Thoracic aorta (tissue), 2 donors: Measurements from ENCODE around the gene C11orf91. TPM values are rescaled to one million over a fixed set of nuclear protein-coding genes. Genes with fewer than 3 reads are reported as not detected.
"Not testable (repeated sequence)": the region's sequence is repeated elsewhere in the genome, so short reads cannot be mapped to it uniquely, and the experiment has no call there.

Experiments
- ATAC-seq: fragments of 150-250 bp; one replicate; pipeline ENCODE4 v1.8.0; 2017; ENCODE audit warnings: low read depth; ENCODE audit not compliant: insufficient number of reproducible peaks, low FRiP score
- DNase-seq: peaks from one replicate; pipeline ENCODE4 v3.0.0-alpha.2; 2020; ENCODE audit warnings: low spot score
- H3K27ac ChIP-seq, 2 donors: fragments of 200-600 bp; sonication (generic); 1 replicate in 1 of 2; 2 replicates in 1 of 2; pipeline ENCODE4 v1.5.1; 2016; ENCODE audit warnings: mild to moderate bottlenecking in 2 of 2, moderate library complexity in 2 of 2
- H3K27me3 ChIP-seq: fragments of 200-600 bp; sonication (generic); replicated peaks from 2 replicates; pipeline ENCODE4 v1.6.0; 2016; ENCODE audit warnings: mild to moderate bottlenecking; ENCODE audit not compliant: insufficient read depth
- H3K36me3 ChIP-seq: fragments of 200-600 bp; sonication (generic); one replicate; pipeline ENCODE4 v1.5.1; 2016
- H3K4me1 ChIP-seq, 2 donors: fragments of 200-600 bp; sonication (generic); 1 replicate in 1 of 2; 2 replicates in 1 of 2; pipeline versions ENCODE4 v1.5.1 to v1.6.0; 2016; ENCODE audit warnings: low read depth in 2 of 2, mild to moderate bottlenecking in 1 of 2; ENCODE audit not compliant: control insufficient read depth in 1 of 2
- H3K4me3 ChIP-seq: fragments of 200-600 bp; sonication (generic); 2 replicates; pipeline ENCODE4 v1.5.1; 2016; ENCODE audit warnings: mild to moderate bottlenecking
- H3K9me3 ChIP-seq: fragments of 200-600 bp; sonication (generic); 2 replicates; pipeline ENCODE4 v1.5.1; 2016
- CTCF ChIP-seq: fragments of 200-600 bp; sonication (generic); IDR thresholded peaks from one replicate; pipeline ENCODE4 v1.5.1; 2019; ENCODE audit warnings: antibody characterized with exemption
- total RNA-seq, 2 donors: library from RNA; depleted of rRNA; stranded (reverse); fragments of >200 nt; gene quantifications; one replicate each; pipeline versions ENCODE4 v1.1.0 to v1.2.3, GENCODE V29; 2016

Gene C11orf91
- total RNA-seq, 2 donors from 2014 or later: not detected

GRCh38 chr11:33684003-33684706, 16.5 kb downstream of the C11orf91 start:
- H3K27ac ChIP-seq: no peak overlapping the region
- H3K4me3 ChIP-seq: no peak overlapping the region
- no peak for DNase-seq
- H3K4me1 ChIP-seq: no peaks in the 10 kb centered on the region
- no peak for TF ChIP-seq CTCF
- H3K9me3 ChIP-seq: no peaks in the 10 kb centered on the region
- H3K36me3 ChIP-seq: no peaks in the 10 kb centered on the region
- H3K27me3 ChIP-seq: no peaks in the 10 kb centered on the region
- no peak for ATAC-seq

GRCh38 chr11:33682446-33682845, 18.2 kb downstream of the C11orf91 start:
- Histone ChIP-seq H3K36me3 (no peaks in the 10 kb centered on the region), H3K4me1 (no peaks in the 10 kb centered on the region), H3K4me3 (no peak overlapping the region), H3K27ac (no peak overlapping the region), H3K9me3 (no peaks in the 10 kb centered on the region), H3K27me3 (no peaks in the 10 kb centered on the region)
- TF ChIP-seq CTCF: no peak
- ATAC-seq (no peak), DNase-seq (no peak)

GRCh38 chr11:33682019-33682418, 18.6 kb downstream of the C11orf91 start:
- no peaks in the 10 kb centered on the region for H3K9me3 ChIP-seq
- no peak for TF ChIP-seq CTCF
- ATAC-seq: no peak
- H3K36me3 ChIP-seq: no peaks in the 10 kb centered on the region
- H3K4me3 ChIP-seq: no peak overlapping the region
- H3K27me3 ChIP-seq: no peaks in the 10 kb centered on the region
- H3K4me1 ChIP-seq: no peaks in the 10 kb centered on the region
- no peak overlapping the region for H3K27ac ChIP-seq
- no peak for DNase-seq

DNA sequence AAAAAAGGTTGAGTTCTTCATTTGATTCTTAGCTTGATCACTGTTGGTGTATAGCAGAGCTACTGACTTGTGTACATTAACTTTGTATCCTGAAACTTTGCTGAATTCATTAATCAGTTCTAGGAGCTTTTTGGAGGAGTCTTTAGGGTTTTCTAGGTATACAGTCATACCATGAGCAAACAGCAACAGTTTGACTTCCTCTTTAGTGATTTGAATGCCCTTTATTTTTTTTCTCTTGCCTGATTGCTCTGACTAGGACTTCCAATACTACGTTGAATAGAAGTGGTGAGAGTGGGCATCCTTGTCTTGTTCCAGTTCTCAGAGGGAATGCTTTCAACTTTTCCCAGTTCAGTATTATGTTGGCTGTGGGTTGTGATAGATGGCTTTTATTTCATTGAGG, 22.0 kb downstream of the C11orf91 start:
- not testable (repeated sequence) for H3K9me3 ChIP-seq, ATAC-seq, H3K4me1 ChIP-seq, H3K4me3 ChIP-seq, H3K27me3 ChIP-seq, DNase-seq, H3K27ac ChIP-seq, H3K36me3 ChIP-seq

- Histone ChIP-seq H3K4me1 (no peaks in the 10 kb centered on the region), H3K9me3 (no peaks in the 10 kb centered on the region), H3K36me3 (no peaks in the 10 kb centered on the region), H3K27ac (no peak overlapping the region), H3K4me3 (no peak overlapping the region), H3K27me3 (no peaks in the 10 kb centered on the region)
- no peak for ATAC-seq
- no peak for TF ChIP-seq CTCF
- DNase-seq: no peak
Observed at GRCh38 chr11:33674035-33674814, 26.4 kb downstream of the C11orf91 start.
